ENCODE data around the gene IER5L.
"Not testable (repeated sequence)": the region's sequence is repeated elsewhere in the genome, so short reads cannot be mapped to it uniquely, and the experiment has no call there.

IER5L gene

GRCh38 chr9:129197978-129198318 lies 19.9 kb upstream of the IER5L start:
- Histone ChIP-seq H2BK15ac (ENCODE audit: low read depth, poor library complexity, severe bottlenecking) (no peak overlapping the region), H2BK120ac (ENCODE audit: low read depth, low read length) (no peak overlapping the region), H3K4ac (ENCODE audit: low read depth in 1 of 2, low read length in 2 of 2) (peak overlapping the region; percentile 1 to 69), H3K4me1 (ENCODE audit: control insufficient read depth, insufficient read depth, low read depth, low read length) (peaks cover 17% of the 10 kb centered on the region), H4K91ac (ENCODE audit: low read length) (no peak overlapping the region), H3K4me2 (ENCODE audit: low read length, poor library complexity, severe bottlenecking) (peak overlapping the region; percentile 61), H3K27ac (ENCODE audit: low read length, poor library complexity, severe bottlenecking) (peak overlapping the region; percentile 90), H3K27me3 (ENCODE audit: control insufficient read depth in 1 of 2, insufficient read depth in 1 of 2, low read length in 2 of 2) (peaks cover 8 to 13% of the 10 kb centered on the region in 2 experiments), H3K4me3 (ENCODE audit: insufficient read depth in 1 of 2, low read depth in 1 of 2, low read length in 2 of 2) (peak overlapping the region in 1 of 2 experiments; percentile 73), H3K36me3 (ENCODE audit: control insufficient read depth in 1 of 2, insufficient read depth in 2 of 2, low read depth in 1 of 2, low read length in 2 of 2) (no peaks in the 10 kb centered on the region), H3K23ac (ENCODE audit: low read length in 2 of 2) (peak overlapping the region in 1 of 2 experiments; percentile 0), H2BK12ac (ENCODE audit: low read length in 2 of 2) (peak overlapping the region in 1 of 2 experiments; percentile 97), H3K79me1 (replicated peaks; ENCODE audit: low read length, poor library complexity, severe bottlenecking) (no peaks in the 10 kb centered on the region), H4K8ac (ENCODE audit: low read length) (no peak overlapping the region), H2AK5ac (ENCODE audit: low read length, severe bottlenecking) (peak overlapping the region; percentile 47), H3K14ac (ENCODE audit: low read length in 2 of 2) (peak overlapping the region in 1 of 2 experiments; percentile 44), H2BK5ac (ENCODE audit: low read depth, low read length, poor library complexity, severe bottlenecking) (peak overlapping the region; percentile 78), H2AFZ (ENCODE audit: low read depth, low read length) (peak overlapping the region; percentile 65), H3K9ac (ENCODE audit: low read length) (peak overlapping the region; percentile 87), H3K9me3 (ENCODE audit: control insufficient read depth, low read length) (peaks cover 2% of the 10 kb centered on the region), H3K18ac (ENCODE audit: low read depth in 1 of 2, low read length in 2 of 2) (peak overlapping the region; percentile 10 to 34)
- DNase-seq = peak; percentile 8
- 53% methylated on average over 8 of the region's 8 CpGs for WGBS

- H2AK5ac ChIP-seq (ENCODE audit: low read length, severe bottlenecking); H3K4ac ChIP-seq (ENCODE audit: low read depth in 1 of 2, low read length in 2 of 2); H3K4me2 ChIP-seq (ENCODE audit: low read length, poor library complexity, severe bottlenecking); H3K79me1 ChIP-seq (replicated peaks; ENCODE audit: low read length, poor library complexity, severe bottlenecking); H3K18ac ChIP-seq (ENCODE audit: low read depth in 1 of 2, low read length in 2 of 2); H3K36me3 ChIP-seq (ENCODE audit: control insufficient read depth in 1 of 2, insufficient read depth in 2 of 2, low read depth in 1 of 2, low read length in 2 of 2); H3K27ac ChIP-seq (ENCODE audit: low read length, poor library complexity, severe bottlenecking); H2BK5ac ChIP-seq (ENCODE audit: low read depth, low read length, poor library complexity, severe bottlenecking); DNase-seq; H3K9me3 ChIP-seq (ENCODE audit: control insufficient read depth, low read length); H2BK120ac ChIP-seq (ENCODE audit: low read depth, low read length); H4K91ac ChIP-seq (ENCODE audit: low read length); H3K23ac ChIP-seq (ENCODE audit: low read length in 2 of 2); H3K9ac ChIP-seq (ENCODE audit: low read length); H2BK12ac ChIP-seq (ENCODE audit: low read length in 2 of 2); H3K14ac ChIP-seq (ENCODE audit: low read length in 2 of 2); H2AFZ ChIP-seq (ENCODE audit: low read depth, low read length); H4K8ac ChIP-seq (ENCODE audit: low read length); H3K4me3 ChIP-seq (ENCODE audit: insufficient read depth in 1 of 2, low read depth in 1 of 2, low read length in 2 of 2); H2BK15ac ChIP-seq (ENCODE audit: low read depth, poor library complexity, severe bottlenecking): not testable (repeated sequence)
- WGBS = 95% methylated on average over 5 of the region's 6 CpGs
- H3K27me3 ChIP-seq (ENCODE audit: control insufficient read depth in 1 of 2, insufficient read depth in 1 of 2, low read length in 2 of 2) = peaks cover 8 to 13% of the 10 kb centered on the region in 2 experiments
- peaks cover 17% of the 10 kb centered on the region for H3K4me1 ChIP-seq (ENCODE audit: control insufficient read depth, insufficient read depth, low read depth, low read length)
These were observed 19.0 kb upstream of the IER5L start for GRCh38 chr9:129197045-129197444.

- H3K23ac ChIP-seq (ENCODE audit: low read length in 2 of 2) = no peak overlapping the region
- peaks cover 7% of the 10 kb centered on the region for H3K9me3 ChIP-seq (ENCODE audit: control insufficient read depth, low read length)
- H2BK12ac ChIP-seq (ENCODE audit: low read length in 2 of 2) = no peak overlapping the region
- H3K79me1 ChIP-seq (replicated peaks; ENCODE audit: low read length, poor library complexity, severe bottlenecking) = no peaks in the 10 kb centered on the region
- no peak overlapping the region for H3K27ac ChIP-seq (ENCODE audit: low read length, poor library complexity, severe bottlenecking)
- no peak overlapping the region for H4K91ac ChIP-seq (ENCODE audit: low read length)
- H3K9ac ChIP-seq (ENCODE audit: low read length) = no peak overlapping the region
- no peak overlapping the region for H3K4me2 ChIP-seq (ENCODE audit: low read length, poor library complexity, severe bottlenecking)
- H3K14ac ChIP-seq (ENCODE audit: low read length in 2 of 2) = no peak overlapping the region
- peaks cover 15% of the 10 kb centered on the region for H3K4me1 ChIP-seq (ENCODE audit: control insufficient read depth, insufficient read depth, low read depth, low read length)
- no peaks in the 10 kb centered on the region for H3K36me3 ChIP-seq (ENCODE audit: control insufficient read depth in 1 of 2, insufficient read depth in 2 of 2, low read depth in 1 of 2, low read length in 2 of 2)
- H2AFZ ChIP-seq (ENCODE audit: low read depth, low read length) = no peak overlapping the region
- no peak overlapping the region for H3K4me3 ChIP-seq (ENCODE audit: insufficient read depth in 1 of 2, low read depth in 1 of 2, low read length in 2 of 2)
- H2BK120ac ChIP-seq (ENCODE audit: low read depth, low read length) = no peak overlapping the region
- no peak overlapping the region for H4K8ac ChIP-seq (ENCODE audit: low read length)
- H2BK5ac ChIP-seq (ENCODE audit: low read depth, low read length, poor library complexity, severe bottlenecking) = no peak overlapping the region
- H2AK5ac ChIP-seq (ENCODE audit: low read length, severe bottlenecking) = no peak overlapping the region
- 78% methylated on average over 10 of the region's 10 CpGs for WGBS
- H2BK15ac ChIP-seq (ENCODE audit: low read depth, poor library complexity, severe bottlenecking) = no peak overlapping the region
- H3K4ac ChIP-seq (ENCODE audit: low read depth in 1 of 2, low read length in 2 of 2) = no peak overlapping the region
- DNase-seq = no peak
- H3K18ac ChIP-seq (ENCODE audit: low read depth in 1 of 2, low read length in 2 of 2) = no peak overlapping the region
- peaks cover 8 to 13% of the 10 kb centered on the region in 2 experiments for H3K27me3 ChIP-seq (ENCODE audit: control insufficient read depth in 1 of 2, insufficient read depth in 1 of 2, low read length in 2 of 2)
These were observed 17.5 kb upstream of the IER5L start for GRCh38 chr9:129195606-129196005.

GRCh38 chr9:129194221-129194620 lies 16.2 kb upstream of the IER5L start:
- H3K4me3 ChIP-seq (ENCODE audit: insufficient read depth in 1 of 2, low read depth in 1 of 2, low read length in 2 of 2) = no peak overlapping the region
- H3K79me1 ChIP-seq (replicated peaks; ENCODE audit: low read length, poor library complexity, severe bottlenecking) = no peaks in the 10 kb centered on the region
- peaks cover 5% of the 10 kb centered on the region for H3K9me3 ChIP-seq (ENCODE audit: control insufficient read depth, low read length)
- no peak overlapping the region for H2BK120ac ChIP-seq (ENCODE audit: low read depth, low read length)
- H4K91ac ChIP-seq (ENCODE audit: low read length) = no peak overlapping the region
- no peak overlapping the region for H2AFZ ChIP-seq (ENCODE audit: low read depth, low read length)
- H3K36me3 ChIP-seq (ENCODE audit: control insufficient read depth in 1 of 2, insufficient read depth in 2 of 2, low read depth in 1 of 2, low read length in 2 of 2) = no peaks in the 10 kb centered on the region
- H3K9ac ChIP-seq (ENCODE audit: low read length) = no peak overlapping the region
- H4K8ac ChIP-seq (ENCODE audit: low read length) = no peak overlapping the region
- H3K14ac ChIP-seq (ENCODE audit: low read length in 2 of 2) = no peak overlapping the region
- H2BK5ac ChIP-seq (ENCODE audit: low read depth, low read length, poor library complexity, severe bottlenecking) = no peak overlapping the region
- H2AK5ac ChIP-seq (ENCODE audit: low read length, severe bottlenecking) = no peak overlapping the region
- H3K27me3 ChIP-seq (ENCODE audit: control insufficient read depth in 1 of 2, insufficient read depth in 1 of 2, low read length in 2 of 2) = peaks cover 8 to 13% of the 10 kb centered on the region in 2 experiments
- 62% methylated on average over 3 of the region's 3 CpGs for WGBS
- no peak for DNase-seq
- H3K27ac ChIP-seq (ENCODE audit: low read length, poor library complexity, severe bottlenecking) = no peak overlapping the region
- H3K4me1 ChIP-seq (ENCODE audit: control insufficient read depth, insufficient read depth, low read depth, low read length) = peaks cover 15% of the 10 kb centered on the region
- no peak overlapping the region for H2BK12ac ChIP-seq (ENCODE audit: low read length in 2 of 2)
- H3K18ac ChIP-seq (ENCODE audit: low read depth in 1 of 2, low read length in 2 of 2) = no peak overlapping the region
- H3K4ac ChIP-seq (ENCODE audit: low read depth in 1 of 2, low read length in 2 of 2) = no peak overlapping the region
- no peak overlapping the region for H2BK15ac ChIP-seq (ENCODE audit: low read depth, poor library complexity, severe bottlenecking)
- no peak overlapping the region for H3K4me2 ChIP-seq (ENCODE audit: low read length, poor library complexity, severe bottlenecking)
- no peak overlapping the region for H3K23ac ChIP-seq (ENCODE audit: low read length in 2 of 2)

Measured in mesenchymal stem cell (in vitro differentiated cells and primary cell).